ENCODE data around the gene GPRIN3. TPM values are rescaled to one million over a fixed set of nuclear protein-coding genes. Genes with fewer than 3 reads are reported as not detected.
"Not testable (repeated sequence)": the region's sequence is repeated elsewhere in the genome, so short reads cannot be mapped to it uniquely, and the experiment has no call there.

The GPRIN3 gene
- polyA plus RNA-seq, 4 donors, result 6.1 to 9.2 (median 6.6) TPM

DNA sequence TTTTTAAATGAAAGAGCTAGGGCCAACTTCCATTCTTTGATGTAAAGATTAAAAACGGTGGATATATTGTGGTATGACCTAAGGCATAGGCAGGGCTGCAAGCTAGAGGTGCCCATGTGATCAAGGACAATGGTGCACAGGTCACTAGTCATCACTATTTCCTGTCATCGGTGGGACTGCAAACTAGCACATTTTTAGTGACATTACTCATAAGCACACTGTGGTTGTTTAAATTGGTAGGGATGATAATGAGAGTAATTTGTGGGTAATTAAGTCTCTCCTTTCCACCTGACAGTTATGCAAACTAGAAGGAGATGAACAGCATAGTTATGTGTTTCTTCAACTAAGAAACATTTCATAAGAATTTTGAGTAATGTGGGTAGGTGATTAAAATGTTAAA, 85.4 kb downstream of the GPRIN3 start:
- no peak for DNase-seq (ENCODE audit: low read depth in 4 of 4, low spot score in 2 of 4)

DNA sequence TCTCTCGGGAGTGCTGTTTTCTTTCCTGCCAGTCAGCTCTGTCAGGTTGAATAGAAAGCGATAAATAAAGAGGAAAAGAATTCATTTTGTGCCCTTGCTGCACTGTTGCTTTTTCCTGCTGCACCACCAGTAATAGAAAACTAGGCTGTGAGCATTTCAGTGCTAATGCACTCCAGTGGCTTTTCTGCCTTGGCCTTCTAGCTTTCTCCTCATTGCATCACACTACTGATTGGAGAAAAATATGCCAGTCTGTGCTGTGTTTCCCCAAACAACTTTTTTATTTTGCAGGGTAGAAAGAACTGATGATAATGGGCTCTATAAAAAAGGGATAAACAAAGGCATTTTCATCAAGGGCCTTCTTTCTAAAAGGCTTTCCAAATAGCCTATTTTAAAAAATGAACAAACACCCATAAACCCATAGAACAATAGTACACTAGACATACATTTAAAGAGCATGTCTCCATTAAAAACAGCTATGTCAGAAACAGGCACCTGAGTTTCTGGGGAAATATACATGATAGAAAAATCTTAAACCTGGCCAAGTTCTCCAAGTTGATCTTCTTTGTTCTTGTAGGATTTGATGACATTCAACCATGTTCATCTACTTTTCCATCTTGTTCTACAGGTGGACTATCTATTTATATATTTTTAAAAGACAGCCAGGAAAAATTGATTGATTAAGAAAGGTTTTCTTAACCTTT, 86.3 kb downstream of the GPRIN3 start:
- no peak for DNase-seq (ENCODE audit: low read depth in 4 of 4, low spot score in 2 of 4)

DNA sequence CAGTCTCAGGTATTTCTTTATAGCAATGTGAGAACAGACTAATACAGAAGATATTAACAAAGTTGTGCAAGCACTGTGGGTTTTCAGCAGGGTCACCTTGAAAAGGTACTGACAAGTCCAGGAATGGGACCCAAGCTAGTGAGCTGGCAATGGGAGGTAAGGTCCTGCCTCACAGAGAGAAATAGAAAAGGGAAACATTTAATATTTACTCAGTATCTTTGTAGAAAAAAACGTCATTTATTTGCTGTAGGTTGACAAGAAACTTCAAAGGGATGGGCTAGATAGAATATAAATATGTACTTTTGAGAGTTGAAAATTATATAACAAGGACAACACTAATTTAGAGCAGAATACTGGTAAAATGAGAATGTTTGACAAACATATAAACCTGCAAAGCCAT, 89.0 kb downstream of the GPRIN3 start:
- DNase-seq (ENCODE audit: low read depth in 4 of 4, low spot score in 2 of 4), result no peak

DNA sequence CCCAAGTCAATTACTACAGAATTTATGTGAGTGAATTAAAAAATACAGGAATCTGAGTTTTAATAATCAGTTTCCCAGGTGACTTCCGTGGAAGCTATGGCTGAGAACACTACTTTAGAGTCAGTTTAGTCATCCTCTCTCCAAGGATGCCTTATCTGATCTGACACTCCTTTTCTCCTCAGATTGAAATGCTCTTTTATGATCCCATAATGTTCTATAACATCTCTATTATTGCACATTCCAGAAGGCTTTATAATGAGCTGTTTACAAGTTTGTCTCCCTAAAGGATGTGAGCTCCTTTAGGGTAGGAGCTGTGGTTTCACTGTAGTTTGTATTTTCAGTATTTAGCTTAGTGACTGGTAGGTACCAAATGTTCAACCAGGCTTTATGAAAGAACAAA, 90.0 kb downstream of the GPRIN3 start:
- DNase-seq (ENCODE audit: low read depth in 4 of 4, low spot score in 2 of 4), result no peak

GRCh38 chr4:89216866-89217265, 90.7 kb downstream of the GPRIN3 start:
- no peak for DNase-seq (ENCODE audit: low read depth in 4 of 4, low spot score in 2 of 4)

DNA sequence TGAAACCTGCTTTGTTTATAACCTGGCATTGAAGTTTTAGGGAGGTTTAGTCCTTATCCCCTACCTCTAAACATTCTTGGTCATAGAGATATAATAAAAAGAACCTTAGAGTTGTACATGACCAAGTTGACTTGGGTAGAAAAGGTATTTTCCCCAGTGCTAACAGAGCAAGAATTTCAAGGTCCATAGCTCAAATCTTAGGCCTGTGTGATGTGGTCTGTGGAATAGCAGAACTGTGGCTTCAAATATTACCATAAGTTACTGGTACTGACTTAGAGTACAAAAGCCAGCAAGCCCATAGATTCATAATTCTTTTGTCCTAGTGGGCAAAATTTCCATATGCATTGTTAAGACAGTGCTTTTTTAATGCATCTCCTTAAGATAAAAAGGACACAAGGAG, 91.2 kb downstream of the GPRIN3 start:
- DNase-seq (ENCODE audit: low read depth in 4 of 4, low spot score in 2 of 4), result no peak

DNA sequence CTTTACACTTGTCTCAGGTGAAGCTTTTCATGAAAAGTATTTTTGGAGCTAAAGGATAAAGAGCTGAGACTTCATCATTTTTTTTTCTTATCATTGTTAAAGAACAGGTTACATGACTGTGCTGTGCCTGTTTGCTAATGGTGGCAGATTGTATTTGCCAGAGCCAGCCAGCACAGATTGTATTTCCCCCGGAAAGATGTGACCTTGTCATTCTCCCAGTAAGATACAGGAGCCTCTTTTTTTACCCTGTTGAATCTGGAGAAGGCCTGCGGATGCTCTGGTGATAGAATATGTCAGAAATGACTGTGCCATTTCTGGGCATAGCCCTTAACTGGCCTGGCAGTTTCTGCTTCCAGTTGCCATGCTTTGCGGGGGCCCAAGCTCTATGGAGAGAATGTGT, 91.9 kb downstream of the GPRIN3 start:
- no peak for DNase-seq (ENCODE audit: low read depth in 4 of 4, low spot score in 2 of 4)

DNA sequence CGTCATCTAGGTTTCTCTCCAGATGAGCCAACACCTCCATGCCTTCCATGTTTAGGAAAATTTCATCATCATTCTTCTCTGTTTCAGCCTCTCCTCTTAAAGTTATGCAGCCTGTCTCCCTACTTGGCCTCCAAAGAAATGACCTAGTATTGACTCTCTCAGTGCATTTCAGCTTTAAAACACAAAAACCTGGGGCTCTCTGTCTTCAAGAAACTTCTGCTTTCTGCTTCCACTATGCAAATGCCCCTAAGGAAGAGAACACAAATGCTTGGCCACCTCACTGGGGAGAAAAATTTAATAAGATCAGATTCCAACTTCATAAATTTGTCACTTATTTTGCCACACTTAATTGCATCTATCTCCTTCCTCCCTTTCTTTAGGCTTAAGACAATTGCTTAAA, 93.3 kb downstream of the GPRIN3 start:
- DNase-seq (ENCODE audit: low read depth in 4 of 4, low spot score in 2 of 4), result no peak

DNA sequence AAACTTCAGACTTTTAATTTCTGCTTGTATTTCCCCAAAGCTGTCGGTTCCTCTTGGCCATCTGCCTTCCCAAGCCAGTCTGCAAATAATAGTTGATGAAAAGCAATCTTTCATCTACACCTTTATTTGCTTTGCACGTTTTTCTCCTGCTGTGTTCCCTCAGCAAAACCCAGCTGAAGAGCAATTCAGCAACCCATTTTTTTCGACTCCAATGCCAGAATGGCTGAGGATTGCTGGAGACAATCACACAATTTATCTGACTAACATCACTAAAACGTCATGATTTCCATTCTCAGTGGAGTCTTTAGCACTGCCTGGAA, 94.3 kb downstream of the GPRIN3 start:
- no peak for DNase-seq (ENCODE audit: low read depth in 4 of 4, low spot score in 2 of 4)

DNA sequence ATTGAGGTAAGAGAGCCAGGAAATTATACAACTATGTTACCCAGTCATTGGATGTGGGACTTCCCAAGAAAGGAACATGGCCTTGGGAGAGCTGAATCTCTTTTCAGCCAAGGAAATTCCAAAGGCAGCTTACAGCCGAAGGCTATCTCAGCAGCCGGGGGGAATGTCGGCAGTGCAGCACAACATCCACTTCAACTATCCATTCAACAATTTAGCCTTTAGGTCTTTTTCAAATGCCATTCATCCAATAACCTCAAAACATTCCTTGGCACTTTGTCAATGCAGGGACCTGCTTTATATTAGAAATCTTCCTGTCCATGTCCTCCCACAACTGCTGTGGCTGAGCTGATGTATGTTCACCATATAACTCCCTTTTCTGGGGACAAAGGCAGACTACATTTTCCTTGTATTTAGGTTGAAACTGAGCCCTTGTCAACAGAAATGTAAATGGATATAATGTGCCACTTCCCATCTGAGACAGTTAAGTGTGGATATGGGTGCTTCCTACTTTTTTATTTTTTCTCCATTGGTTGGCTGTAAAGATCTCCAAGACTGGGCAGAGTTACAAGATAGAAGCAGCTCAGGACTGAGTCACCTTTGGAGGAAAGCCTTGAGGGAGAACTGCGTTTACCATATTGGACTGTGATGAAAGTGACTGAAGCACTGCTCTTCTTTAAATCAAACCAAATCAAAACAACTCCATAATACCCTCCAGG, 94.8 kb downstream of the GPRIN3 start:
- DNase-seq (ENCODE audit: low read depth in 4 of 4, low spot score in 2 of 4), result no peak

DNA sequence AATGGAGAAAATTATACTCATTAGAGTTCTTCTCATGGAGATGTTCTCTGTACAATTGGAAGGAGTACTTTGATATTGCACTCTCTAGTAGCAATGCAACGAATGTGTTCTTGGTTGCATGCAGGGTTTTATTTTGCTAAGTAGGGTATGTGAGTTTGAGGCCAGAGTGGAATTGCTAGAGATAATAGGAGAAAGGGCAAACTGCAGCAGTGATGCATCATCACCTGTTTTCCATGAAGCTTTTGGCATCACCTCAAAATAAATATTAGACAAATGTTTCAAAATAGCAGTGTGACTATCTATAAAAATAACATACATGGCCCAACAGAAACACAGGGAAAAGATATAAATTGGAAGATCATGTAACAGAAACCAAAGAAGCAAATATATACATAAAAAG, 103.0 kb downstream of the GPRIN3 start:
- no peak for DNase-seq (ENCODE audit: low read depth in 4 of 4, low spot score in 2 of 4)

GRCh38 chr4:89203902-89204301, 103.7 kb downstream of the GPRIN3 start:
- DNase-seq (ENCODE audit: low read depth in 4 of 4, low spot score in 2 of 4), result no peak

GRCh38 chr4:89199394-89199793, 108.2 kb downstream of the GPRIN3 start:
- DNase-seq (ENCODE audit: low read depth in 4 of 4, low spot score in 2 of 4), result not testable (repeated sequence)

GRCh38 chr4:89197920-89198319, 109.7 kb downstream of the GPRIN3 start:
- DNase-seq (ENCODE audit: low read depth in 4 of 4, low spot score in 2 of 4), result no peak

DNA sequence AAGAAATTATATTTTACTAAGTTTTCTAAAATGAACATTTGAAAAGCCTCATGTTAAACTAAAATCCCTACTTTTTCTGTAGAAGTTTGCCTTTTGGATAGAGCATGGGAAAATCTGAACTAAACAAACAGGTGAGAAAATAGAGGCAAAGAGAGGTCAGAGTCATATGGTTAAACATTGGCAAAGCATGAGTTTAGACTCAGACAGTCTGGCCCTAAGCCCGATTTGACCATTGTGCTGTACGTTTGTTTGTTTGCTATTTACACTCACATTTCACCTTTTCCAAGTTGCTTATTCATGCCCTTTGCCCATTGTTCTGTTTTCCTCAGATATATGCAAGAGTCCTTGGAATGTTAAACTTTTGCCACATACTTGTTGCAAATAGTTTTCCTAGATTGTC, 110.9 kb downstream of the GPRIN3 start:
- DNase-seq (ENCODE audit: low read depth in 4 of 4, low spot score in 2 of 4), result no peak

GRCh38 chr4:89196056-89196674, 111.4 kb downstream of the GPRIN3 start:
- DNase-seq (ENCODE audit: low read depth in 4 of 4, low spot score in 2 of 4), result no peak

DNA sequence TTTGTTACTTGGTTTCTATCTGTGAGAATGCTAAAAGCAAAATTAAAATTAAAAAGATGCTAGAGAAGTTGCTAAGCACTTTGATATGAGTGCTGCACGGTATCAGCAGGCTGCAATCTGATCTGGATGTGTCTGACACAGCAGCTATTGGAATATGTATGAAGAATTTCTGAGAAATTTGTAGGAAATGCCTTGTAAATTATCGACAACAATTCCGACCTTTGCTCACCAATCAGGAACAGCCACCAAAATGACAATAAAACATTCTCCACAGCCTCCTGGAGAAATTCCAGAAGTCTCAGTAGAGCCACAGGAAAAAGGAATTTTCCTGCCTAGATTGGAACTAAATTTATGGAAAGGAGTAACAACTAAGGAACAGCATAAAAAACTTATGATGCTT, 113.8 kb downstream of the GPRIN3 start:
- no peak for DNase-seq (ENCODE audit: low read depth in 4 of 4, low spot score in 2 of 4)

Other genes starting within 250 kb of the GPRIN3 start
- gene TIGD2, start 196.3 kb downstream of the GPRIN3 start, polyA plus RNA-seq (ENCODE audit: insufficient read length in 4 of 4), result 10 to 100 TPM in 3 of 4 donors, 1 to 10 TPM in 1; 9.1 to 13.3 (median 11.3) TPM

Data from left renal cortex interstitium (tissue), 4 donors.